GM18507 (cell line): Measurements from ENCODE around the gene ZNF385A.
A peak's percentile ranks its signal among the peaks of the same experiment; 100 is the strongest.

ENCODE experiments used
- DNase-seq: peaks from one replicate; pipeline ENCODE4 v3.0.0; 2011; ENCODE audit warnings: low read depth; ENCODE audit not compliant: insufficient read length; ENCODE audit errors: extremely low spot score
- FAIRE-seq: peaks from 2 replicates; lab custom pipeline; 2011; peaks lifted over from hg19 to GRCh38; lab: Jason Lieb, UNC

ZNF385A gene

GRCh38 chr12:54394986-54395385 lies 10.5 kb upstream of the ZNF385A start:
- DNase-seq (no peak), FAIRE-seq (no peak)

- DNase-seq (no peak), FAIRE-seq (peak; percentile 29)
Observed at GRCh38 chr12:54394281-54394719, 9.8 kb upstream of the ZNF385A start.

- FAIRE-seq (no peak), DNase-seq (no peak)
Observed at GRCh38 chr12:54393743-54394142, 9.2 kb upstream of the ZNF385A start.

GRCh38 chr12:54393207-54393609 lies 8.7 kb upstream of the ZNF385A start:
- DNase-seq: no peak
- no peak for FAIRE-seq

GRCh38 chr12:54392485-54393206 lies 8.1 kb upstream of the ZNF385A start:
- DNase-seq (no peak), FAIRE-seq (no peak)

- FAIRE-seq: no peak
- peak; percentile 67 for DNase-seq
Observed at GRCh38 chr12:54390668-54391551, 6.4 kb upstream of the ZNF385A start.

- FAIRE-seq: no peak
- DNase-seq: no peak
Observed at GRCh38 chr12:54390176-54390667, 5.7 kb upstream of the ZNF385A start.

DNA sequence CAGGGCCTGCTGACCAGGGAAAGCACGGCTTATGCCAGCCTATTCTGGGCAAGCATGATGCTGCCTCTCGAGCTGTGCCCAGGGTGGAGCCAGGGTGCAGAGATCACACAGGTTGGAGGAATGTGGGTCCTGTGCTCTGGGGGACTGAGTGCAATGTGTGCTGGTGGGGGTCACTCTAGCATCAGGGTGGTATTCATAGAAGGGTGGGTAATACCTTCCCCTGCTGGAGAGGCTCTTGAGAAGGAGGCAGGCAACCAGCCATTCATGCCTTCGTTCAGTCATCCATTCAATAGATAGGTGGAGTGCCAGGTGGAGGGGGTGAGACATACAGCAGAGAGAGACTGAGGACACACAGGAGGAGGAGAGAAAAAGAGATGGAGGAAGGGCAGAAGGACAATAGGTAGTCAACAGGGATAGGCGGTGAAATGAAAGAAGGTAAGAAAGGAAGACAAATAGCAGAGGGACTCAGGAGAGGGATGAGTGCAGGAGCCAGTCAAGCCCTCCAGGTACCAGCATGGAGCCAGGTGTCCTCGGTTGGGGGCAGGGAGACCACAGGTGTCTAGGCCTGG lies 5.2 kb upstream of the ZNF385A start:
- FAIRE-seq: no peak
- no peak for DNase-seq

GRCh38 chr12:54389134-54389508 lies 4.6 kb upstream of the ZNF385A start:
- FAIRE-seq: no peak
- DNase-seq: no peak

GRCh38 chr12:54388237-54389133 lies 4.0 kb upstream of the ZNF385A start:
- no peak for FAIRE-seq
- no peak for DNase-seq

GRCh38 chr12:54387114-54387467 lies 2.6 kb upstream of the ZNF385A start:
- DNase-seq (no peak), FAIRE-seq (no peak)

DNA sequence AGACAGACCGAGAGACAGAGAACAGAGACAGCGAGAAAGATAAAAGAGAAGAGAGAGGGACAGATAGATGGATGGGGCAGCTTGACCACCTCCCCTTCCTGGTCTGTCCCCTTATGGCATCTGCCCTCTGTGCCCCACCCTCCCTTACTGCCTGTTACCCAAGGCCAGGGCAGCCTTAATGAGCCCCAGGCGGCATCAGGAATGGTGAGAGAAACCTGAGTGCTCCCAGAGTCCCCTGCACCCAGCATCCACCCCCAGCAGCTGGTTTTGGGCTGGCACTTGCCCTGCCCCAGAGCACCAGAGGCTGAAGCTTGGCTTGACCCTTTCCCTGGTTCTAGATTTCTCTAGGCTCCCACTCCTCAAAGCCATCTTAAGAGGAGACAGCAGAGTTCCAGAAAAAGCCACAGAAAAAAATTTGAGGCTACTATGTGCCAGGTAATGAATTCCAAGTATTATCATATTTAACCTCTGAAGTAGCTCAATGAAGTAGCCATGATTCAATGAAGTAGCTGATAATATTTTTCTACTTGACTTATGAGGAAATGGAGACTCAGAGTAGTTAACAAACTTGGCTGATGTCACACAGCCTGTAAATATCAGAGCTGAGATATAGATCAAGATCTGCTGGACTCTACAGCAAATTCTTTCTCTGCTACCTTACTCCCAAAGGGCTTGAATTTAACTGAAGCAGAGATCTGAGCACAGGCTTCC lies 2.0 kb upstream of the ZNF385A start:
- no peak for FAIRE-seq
- DNase-seq: no peak

- DNase-seq (no peak), FAIRE-seq (peak; percentile 76)
Observed at GRCh38 chr12:54385251-54385914, 850 bp upstream of the ZNF385A start.

GRCh38 chr12:54383041-54383609 lies 1.4 kb downstream of the ZNF385A start:
- DNase-seq (no peak), FAIRE-seq (no peak)

GRCh38 chr12:54381136-54381535 lies 3.4 kb downstream of the ZNF385A start:
- FAIRE-seq (no peak), DNase-seq (no peak)

DNA sequence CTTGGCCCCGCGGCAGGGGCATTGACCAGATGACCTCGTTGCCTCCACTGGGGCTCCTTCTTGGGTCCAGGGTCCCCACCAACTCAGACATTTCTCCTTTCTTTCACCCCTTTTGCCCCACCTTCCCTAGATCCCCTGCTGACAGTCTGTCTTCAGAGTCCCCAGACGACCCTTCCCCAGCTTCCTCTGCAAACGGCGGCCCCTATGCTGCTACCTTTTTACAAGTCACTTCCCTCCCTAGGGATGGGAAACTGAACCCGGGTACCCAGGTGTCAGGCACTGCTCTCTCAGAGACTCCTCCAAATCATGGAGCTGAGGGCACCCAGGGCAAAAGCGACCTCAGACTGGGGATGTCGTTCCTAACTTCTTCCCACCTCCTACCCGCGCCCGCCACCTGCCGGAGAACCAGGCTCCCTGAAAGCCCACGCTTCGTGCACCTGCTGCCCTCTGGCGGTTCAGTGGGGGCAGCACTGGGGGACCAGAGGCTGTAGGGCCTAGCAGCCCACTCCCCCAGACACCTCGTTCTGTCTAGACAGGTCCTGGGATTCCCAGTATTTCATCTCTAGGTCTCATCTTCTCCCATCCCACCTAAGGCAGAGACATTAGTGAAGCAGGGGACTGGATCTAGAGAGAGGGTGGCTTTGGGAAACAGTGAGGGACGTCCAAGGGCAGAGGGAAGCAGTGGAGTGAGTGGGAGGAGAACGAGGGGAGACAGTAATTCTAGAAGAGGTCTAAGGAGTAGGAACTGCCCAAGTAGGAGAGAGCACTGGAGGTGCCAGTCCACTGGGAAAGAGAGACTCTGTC lies 4.9 kb downstream of the ZNF385A start:
- FAIRE-seq (peak; percentile 84), DNase-seq (peak; percentile 77)

GRCh38 chr12:54378796-54379397 lies 5.6 kb downstream of the ZNF385A start:
- FAIRE-seq (no peak), DNase-seq (no peak)
